Tongue (tissue), 2 donors: ENCODE measurements around the gene RASSF5. TPM values are rescaled to one million over a fixed set of nuclear protein-coding genes. Genes with fewer than 3 reads are reported as not detected.
"Not testable (repeated sequence)": the region's sequence is repeated elsewhere in the genome, so short reads cannot be mapped to it uniquely, and the experiment has no call there.

ENCODE experiments used
- DNase-seq: peaks from one replicate; pipeline ENCODE4 v3.0.0-alpha.2; 2015
- total RNA-seq: library from RNA; depleted of rRNA; stranded (reverse); fragments of >200 nt; gene quantifications from one replicate; pipeline ENCODE4 v1.2.3, GENCODE V29; 2014

Gene RASSF5
- total RNA-seq, 1 donor from 2014 or later, result 12.8 TPM

DNA sequence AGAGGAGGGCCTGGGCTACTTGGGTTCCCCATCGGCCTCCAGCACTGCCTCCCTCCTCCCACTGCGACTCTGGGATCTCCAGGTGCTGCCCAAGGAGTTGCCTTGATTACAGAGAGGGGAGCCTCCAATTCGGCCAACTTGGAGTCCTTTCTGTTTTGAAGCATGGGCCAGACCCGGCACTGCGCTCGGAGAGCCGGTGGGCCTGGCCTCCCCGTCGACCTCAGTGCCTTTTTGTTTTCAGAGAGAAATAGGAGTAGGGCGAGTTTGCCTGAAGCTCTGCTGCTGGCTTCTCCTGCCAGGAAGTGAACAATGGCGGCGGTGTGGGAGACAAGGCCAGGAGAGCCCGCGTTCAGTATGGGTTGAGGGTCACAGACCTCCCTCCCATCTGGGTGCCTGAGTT lies 80.6 kb downstream of the RASSF5 start:
- DNase-seq, result no peak

DNA sequence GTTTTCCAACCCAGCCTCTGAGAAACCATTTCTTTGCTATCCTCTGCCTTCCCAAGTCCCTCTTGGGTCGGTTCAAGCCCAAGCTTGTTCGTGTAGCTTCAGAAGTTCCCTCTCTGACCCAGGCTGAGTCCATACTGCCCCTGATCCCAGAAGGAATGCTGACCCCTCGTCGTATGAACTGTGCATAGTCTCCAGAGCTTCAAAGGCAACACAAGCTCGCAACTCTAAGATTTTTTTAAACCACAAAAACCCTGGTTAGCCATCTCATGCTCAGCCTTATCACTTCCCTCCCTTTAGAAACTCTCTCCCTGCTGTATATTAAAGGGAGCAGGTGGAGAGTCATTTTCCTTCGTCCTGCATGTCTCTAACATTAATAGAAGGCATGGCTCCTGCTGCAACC lies 81.2 kb downstream of the RASSF5 start:
- DNase-seq, result no peak

DNA sequence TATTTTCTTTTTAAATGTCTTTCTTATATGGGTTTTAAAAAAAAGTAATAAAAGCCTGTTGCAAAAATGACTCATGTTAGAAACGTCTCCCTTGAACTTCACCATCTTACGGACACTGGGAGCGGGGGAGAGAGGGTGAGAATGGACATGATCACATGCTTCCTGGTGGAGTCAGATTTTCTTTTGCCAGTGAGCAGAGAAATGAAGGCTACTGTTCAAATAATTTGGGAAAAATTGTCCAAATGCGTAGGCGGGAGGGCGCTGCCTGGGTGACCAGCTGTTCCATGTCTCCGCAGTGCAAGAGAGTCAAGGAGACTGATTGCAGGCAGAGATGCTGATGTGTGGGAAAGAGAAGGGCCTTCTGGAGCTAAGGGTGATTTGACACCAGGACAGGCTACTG lies 81.9 kb downstream of the RASSF5 start:
- DNase-seq, result no peak

DNA sequence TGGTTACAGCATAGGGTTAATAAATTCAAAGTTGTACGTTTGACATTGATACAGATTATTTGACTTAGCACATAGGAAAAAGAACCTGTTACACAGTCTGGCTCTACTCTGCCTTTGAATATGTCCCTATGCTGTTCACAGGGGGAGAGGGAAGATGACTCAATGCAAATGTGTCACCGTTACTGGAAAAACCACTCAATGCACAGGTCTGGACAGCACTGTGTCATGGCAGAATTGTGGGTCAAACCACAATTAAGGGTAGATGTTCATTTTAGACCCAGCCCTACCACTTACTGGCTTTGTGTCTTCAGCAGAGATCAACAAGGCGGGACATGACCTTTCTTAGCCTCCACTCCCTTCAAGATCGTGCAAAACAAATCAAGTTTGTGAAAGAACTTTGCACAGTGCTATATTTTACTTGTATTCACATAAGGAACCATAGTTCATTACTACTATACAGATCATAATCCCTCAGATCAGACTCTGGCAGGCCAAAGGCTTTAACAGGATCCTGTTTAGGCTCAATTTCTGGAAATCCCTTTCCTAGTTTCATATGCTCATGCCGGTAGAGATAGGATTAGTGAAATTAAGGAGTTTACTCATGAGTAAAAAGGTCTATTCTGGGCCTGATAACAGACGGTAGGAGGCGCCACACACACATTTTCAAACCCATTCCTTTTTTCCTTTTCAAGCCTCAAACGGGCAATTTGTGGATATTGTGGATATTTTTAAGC lies 82.9 kb downstream of the RASSF5 start:
- DNase-seq, result no peak

DNA sequence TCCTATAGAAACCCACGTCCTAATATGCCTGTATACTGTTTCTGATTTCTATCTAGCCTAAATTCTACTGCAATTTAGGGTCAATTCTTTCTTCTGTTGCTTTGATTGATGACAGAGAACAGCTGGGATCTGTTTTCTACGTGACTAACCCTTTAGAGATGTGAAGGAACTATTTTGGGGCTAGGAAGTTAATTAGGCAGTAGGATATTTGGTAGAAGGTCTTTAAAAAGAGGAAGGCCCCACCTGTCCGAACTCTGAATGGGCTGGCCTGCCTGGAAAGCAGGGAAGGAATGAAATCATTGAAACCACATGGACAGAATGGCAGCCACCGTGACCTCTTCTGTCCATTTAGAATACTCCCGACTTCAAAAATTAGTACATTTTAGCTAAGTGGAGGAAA lies 83.9 kb downstream of the RASSF5 start:
- no peak for DNase-seq

DNA sequence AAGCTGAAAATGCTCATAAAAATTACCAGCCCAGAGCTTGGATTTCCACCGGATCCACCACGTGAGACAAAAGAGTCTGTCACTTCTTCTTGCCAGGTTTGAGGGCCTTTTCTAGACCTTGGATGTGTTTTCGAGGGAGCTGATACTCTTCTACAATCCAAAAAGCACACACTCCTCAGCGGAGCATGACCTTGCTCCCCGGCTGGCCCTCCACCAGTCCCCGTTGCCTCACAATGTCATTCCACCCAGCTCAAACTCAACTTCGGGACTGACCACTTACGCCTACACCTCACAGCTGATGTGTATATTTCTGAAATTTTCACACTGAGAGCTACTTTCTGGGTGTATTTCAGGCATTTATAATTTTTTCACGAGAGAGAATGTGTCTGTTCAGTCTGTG lies 84.4 kb downstream of the RASSF5 start:
- no peak for DNase-seq

DNA sequence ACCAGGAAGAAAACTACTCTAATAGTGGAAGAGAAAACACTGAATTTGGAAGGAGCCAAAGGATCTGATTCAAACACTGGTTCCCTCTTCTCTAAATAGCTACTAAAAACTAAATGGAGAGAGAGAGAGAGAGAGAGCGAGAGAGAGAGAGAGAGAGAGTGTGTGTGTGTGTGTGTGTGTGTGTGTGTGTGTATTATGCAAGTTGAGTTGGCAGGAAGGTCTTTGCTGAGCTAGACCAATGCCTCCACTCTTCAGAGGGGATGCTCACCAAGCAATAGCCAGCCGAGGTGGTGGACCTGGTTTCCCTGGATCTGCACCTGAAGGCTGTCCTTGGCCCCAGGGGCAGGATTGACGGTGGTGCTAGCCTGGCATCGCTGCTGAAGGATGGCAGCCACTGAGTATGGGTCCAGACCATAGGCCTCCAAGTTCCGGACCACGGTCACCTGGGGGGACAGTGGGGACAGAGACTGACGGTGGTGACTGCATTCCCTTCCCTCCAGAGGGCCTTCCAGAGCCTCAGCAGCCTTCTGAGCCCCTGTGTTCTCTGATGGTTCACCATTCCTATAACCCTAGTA lies 86.1 kb downstream of the RASSF5 start:
- DNase-seq, result no peak

DNA sequence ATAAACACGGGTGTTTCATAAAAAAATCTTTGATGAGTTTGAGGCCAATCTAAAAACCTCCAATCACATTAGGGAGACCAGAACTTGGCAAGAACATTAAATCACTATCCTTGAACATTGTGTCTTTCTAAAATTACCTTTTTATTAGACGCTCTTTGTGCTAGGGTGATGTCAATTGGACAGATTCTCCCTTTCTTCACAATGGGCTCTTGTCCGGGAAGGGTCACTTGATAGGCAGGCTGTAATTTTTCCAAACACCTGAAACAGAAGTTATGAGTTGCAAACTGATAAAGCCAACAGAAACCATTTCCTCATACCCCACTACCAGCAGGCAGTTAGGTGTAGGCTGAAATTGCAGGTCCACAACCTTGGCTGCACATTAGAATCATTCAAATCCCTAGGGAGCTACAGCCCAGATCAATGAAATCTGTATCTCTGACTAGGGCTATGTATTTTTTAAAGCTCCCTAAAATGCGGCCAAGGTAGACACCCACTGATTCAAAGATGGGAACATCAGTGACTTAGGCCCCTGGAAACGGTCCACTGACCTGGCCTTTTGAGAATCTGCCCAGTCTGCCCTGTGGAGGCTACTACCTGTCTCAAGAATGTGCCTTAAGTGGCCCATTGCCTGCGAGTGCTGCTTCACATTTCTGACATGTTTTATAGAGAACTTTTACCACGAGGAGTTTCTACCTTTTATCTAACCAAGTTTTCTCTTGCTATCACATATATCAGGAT lies 88.4 kb downstream of the RASSF5 start:
- no peak for DNase-seq

DNA sequence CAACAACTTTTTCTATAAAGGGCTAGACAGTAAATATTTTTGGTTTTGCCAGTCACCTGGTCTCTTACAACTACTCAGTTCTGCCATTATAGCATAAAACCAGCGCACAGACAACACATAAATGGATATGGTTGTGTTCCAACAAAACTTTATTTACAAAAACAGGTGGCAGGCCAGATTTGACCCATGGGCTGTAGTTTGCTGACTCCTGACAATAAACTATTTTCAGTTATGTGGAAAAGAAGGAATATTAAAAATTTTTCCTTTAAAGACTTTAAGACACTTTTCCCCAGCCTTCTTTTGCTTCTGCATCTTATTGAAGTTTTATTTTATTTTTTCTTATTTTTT lies 89.0 kb downstream of the RASSF5 start:
- no peak for DNase-seq

DNA sequence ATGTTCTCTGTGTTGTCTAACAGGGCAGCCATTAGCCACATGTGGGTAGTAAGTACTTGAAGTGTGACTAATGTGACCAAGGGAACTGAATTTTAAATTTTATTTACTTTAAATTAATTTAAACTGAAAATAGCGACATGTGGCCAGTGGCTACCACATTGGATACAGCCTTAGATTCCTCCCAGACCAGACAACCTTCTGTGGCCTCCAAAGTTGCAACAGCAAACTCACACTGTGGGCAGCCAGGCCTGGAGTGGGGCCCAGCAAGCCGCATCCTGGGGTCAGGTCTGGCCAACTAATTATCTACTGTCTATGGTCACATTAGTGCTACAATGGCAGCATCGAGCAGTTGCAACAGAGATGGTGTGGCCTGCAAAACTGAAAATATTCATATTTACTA lies 93.2 kb downstream of the RASSF5 start:
- DNase-seq, result no peak

DNA sequence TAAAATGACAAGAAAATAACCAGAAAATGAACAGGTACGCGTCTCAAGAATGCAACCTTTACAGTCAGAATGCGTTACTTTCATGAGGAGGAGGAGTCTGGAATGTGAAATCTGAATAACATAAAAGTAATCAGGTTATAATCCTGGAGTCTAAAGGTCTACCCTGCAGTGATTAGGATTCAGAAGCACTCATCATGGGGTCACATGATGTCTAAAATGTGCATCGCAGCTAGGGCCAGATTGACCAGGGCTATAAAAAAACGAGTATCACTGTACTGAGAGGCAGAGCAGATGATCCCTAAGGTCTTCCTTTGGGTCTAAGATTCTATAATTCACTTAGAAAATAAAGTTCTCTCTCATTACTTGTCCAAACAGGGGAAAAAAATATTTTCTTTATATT lies 97.5 kb downstream of the RASSF5 start:
- no peak for DNase-seq

DNA sequence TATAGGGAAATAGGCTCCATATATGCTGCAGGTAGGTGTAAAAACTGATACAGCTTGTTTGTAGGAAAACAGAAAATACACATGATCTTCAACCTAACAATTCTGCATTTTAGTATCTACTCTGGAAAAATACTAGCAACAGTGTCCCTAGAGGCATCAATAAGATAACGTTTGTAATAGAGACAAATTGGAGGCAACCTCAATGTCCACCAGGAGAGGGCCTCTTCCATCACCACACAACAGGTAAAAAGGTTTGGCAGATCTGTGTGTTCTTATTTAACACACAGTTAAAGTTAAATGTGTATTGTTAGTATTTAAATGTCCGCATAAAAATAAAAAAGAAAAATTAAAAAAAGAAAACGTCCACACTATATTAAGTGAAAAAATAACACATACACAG lies 99.5 kb downstream of the RASSF5 start:
- DNase-seq, result no peak

DNA sequence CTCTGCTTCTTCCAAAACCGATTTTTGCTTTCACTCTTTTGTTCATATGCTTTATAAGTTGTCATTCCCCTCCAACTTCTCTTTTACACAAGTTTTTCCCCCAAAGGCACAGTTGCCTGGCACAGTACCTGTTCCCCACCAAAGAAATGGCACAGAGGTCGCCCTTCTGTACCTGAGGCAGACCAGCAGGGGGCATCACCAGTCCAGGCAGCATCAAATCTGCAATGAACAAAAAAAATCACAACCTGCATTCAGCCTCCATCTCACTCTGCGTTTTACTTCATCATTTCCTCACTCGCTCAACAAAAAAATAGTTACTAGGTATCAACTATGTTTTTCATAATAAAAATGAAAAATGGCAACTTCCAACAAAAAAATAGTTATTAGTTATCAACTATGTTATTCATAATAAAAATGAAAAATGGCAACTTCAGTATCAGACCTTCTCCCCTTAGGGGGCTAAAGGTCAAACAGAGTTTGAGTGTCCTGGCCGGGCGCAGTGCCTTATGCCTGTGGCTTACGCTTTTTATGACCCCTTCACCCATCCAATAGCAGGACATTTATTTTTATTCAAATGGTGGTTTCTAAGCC lies 100.9 kb downstream of the RASSF5 start:
- DNase-seq, result peak; percentile 23

DNA sequence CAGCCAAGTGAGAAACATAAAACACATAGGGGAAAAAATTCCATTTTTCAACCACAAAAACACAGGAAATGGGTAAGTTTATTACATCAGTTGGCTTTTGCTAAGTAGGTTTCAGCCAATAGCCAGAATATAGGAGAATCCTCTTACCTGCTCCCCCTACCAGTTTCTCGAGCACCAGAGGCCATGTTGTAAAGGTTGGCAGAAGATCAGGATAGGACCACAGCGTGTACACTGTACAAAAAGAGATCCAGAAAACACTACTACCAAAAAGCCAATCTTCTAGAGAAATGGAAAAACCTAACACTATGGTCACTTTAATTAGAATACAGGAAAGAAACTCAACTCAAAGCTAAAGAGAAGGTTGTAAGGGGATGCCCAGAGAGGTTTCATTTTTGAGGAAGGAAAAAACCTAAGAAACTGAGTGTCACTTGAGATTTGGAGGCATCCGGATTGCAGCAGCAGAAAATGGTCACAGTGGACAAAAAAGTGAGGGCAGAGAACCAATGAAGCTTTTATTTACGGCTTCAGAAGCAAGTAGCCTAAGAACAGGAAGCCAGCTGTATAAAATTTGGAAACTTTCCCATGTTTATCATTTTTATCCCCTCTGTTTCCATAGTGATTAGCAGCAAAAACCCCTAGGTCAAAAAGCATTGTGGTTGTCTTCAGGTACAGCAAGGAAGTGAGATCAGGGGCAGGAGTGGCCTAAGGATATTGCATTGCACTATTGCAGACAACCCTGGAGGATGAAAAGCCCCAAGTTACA lies 102.1 kb downstream of the RASSF5 start:
- DNase-seq, result no peak

DNA sequence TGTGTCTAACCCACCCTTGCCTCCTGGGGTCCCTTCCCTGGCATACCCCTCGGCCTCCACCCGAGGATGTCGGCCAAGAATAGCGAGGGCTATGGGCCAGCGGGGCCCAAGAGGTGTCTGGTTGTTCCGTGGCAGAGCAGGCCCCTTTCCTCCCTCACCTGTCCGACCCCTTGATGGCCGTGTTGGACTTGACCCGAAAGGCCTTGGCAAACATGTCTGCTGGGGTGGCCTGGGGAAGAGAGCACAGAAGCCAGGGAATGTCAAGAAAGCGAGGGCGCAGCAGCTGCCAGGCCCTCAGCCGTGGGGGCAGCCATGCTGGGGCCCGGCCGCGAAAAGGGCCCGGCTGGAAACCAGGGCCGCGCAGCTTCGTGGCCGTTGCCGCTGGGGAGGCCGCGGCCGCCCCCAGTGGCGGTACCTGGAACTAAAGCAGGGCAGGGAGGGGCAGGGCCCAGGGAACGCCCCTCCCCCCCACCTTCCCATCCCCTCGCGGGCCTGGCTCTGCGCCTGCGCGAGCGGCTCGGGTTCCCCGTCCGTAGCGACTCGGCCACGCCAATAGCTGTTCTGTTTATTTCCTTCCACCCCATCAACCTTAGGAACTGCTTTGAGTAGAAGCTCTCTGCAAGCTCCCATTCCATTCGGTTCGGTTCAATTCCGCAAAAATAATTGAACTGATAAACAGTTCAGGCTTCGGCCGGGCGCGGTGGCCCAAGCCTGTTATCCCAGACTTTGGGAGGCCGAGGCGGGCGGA lies 105.0 kb downstream of the RASSF5 start, which contains the start of gene EIF2D:
TSS of gene EIF2D (minus strand) at position 337 of the 748 bp plus-strand sequence. CDS start at position 214, 123 bp downstream.
- peak; percentile 98 for DNase-seq

DNA sequence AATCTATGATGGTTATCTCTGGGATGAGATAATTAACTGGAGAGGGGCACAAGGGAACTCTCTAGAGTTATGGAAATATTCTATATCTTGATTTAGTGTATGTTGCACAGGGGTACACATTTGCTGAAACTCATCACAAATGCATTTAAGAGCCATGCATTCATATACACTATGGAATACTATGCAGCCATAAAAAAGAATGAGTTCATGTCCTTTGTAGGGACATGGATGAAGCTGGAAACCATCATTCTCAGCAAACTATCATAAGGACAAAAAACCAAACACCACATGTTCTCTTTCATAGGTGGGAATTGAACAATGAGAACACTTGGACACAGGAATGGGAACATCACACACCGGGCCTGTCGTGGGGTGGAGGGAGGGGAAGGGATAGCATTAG lies 119.1 kb downstream of the RASSF5 start:
- DNase-seq, result not testable (repeated sequence)

DNA sequence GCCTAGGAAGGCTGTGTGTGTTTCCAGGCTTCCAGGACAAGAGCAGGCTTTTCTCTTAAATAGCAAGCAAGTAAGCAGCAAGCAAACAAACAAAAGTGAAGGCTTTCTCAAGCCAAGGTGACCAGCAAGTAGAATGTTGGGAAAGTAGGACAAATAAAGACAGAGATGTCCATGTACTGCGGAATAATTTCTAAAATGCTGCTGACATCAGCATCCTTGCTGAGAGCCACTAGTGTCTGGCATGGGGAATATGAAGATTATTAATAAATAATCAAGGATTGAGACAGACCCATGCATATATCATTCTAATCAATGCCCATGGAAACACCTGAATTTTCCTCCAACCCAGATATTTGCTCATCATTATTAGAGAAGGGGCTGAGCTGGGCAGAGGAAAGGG lies 121.6 kb downstream of the RASSF5 start:
- DNase-seq, result no peak

DNA sequence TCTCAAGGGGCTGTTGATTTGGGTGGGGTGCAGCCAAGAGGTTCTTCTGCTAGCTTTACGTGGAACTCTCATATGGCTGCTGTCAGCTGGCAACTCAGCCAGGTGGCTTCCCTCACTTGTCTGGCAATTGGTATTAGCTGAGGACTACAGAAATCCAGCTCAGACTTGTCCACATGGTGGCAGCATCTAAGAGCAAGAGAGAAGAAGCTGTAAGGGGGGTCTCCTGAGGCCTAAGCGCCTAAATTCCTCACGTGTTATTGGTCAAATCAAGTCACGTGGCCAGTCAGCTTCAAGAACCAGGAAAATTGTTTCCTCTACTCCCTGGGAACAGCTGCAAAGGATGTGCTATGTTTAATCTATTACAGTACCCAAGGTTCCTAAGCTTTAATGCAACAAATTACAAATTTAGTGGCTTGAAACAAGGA lies 123.8 kb downstream of the RASSF5 start:
- peak; percentile 93 for DNase-seq

DNA sequence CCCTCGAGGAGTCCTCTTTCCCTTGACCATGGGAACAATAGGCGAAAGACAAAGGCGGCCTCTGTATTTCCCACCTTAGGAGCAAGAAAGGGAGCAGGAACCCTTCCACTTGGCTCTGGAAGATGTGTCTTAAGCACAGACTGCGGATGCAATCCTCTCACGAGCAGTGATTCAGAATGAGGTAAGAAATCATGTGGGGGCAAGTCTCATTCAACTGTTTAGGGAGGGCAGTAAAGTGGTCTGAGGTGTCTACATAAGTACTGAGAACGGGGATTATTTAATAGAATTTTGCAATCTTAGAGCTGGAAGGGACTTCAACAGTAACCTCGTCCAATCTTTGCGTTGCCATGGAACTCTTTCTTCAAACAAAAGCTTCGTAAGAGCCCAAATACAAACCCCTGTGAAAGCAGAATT lies 126.4 kb downstream of the RASSF5 start:
- DNase-seq, result peak; percentile 23

DNA sequence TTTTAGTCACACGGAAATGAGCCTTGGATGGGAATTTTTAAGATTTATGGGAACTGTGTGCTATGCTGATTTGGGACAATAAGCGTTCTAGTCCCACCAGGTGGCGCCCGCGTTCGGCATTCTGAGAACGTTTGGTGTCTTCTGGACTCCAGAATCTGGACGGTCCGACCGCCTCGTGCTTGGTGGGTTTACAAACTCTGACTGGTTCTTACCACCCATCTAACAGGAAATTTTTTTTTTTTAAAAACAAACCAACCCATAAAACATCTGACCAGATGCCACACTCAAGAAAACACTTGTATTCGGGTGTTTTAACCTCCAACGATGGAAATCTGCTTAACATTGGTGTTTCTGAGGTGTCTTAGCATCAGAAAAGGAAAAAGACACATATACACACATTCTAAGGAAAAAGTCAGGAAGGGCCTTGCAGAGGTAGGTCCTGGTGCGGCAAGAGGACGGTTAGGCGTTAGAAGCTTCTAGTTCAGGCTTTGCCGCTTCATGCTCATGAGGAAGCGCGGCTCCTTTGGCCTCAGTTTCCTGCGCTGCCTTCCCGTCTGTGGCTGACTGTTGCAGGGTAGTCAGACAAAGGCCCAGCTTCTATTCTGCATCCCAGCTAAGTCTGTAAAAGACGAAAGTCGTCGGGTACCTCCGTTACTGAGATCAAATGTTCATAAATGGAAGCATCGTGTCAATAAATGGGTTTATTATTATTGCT lies 127.2 kb downstream of the RASSF5 start:
- peak; percentile 97 for DNase-seq
